GM12878 (cell line): Measurements from ENCODE around the gene GCNT1. TPM values are rescaled to one million over a fixed set of nuclear protein-coding genes. Genes with fewer than 3 reads are reported as not detected.

Experiments used
- ATAC-seq: fragments of 200-7000 bp; cut with Tn5 transposase; 3 replicates; pipeline ENCODE4 v1.9.1; 2020; ENCODE audit warnings: mild to moderate bottlenecking, moderate library complexity
- BruUV-seq: library from RNA; stranded (reverse); fragments of 400-500 nt; replicated peaks from 2 replicates; lab custom pipeline; 2021; lab: Mats Ljungman, UMichigan
- CTCF ChIA-PET: fragments of 300-600 bp; sonication (Branson Sonifier 250); formaldehyde crosslinking; extraction: SDS; loops from one replicate; lab custom pipeline; 2021; ENCODE audit warnings: inconsistent platforms; lab: Yijun Ruan, JAX
- POLR2A ChIA-PET: fragments of 350-600 bp; formaldehyde crosslinking; extraction: SDS; loops from one replicate; lab custom pipeline; 2021; ENCODE audit warnings: inconsistent platforms; lab: Charles Lee
- RAD21 ChIA-PET: fragments of 300-600 bp; sonication (Branson Sonifier 250); formaldehyde crosslinking; loops from one replicate; lab custom pipeline; 2023; ENCODE audit warnings: antibody characterized with exemption; ENCODE audit not compliant: unreplicated experiment; lab: Charles Lee
- SMC1A ChIA-PET: fragments of 300-600 bp; sonication (Branson Sonifier 250); formaldehyde crosslinking; loops from one replicate; lab custom pipeline; 2023; ENCODE audit not compliant: unreplicated experiment, uncharacterized antibody; lab: Charles Lee
- DNase-seq: peaks from one replicate; pipeline ENCODE4 v3.0.0-alpha.2; 2011; ENCODE audit warnings: low read depth, low spot score
- FAIRE-seq: peaks from 3 replicates; lab custom pipeline; 2011; peaks lifted over from hg19 to GRCh38; lab: Jason Lieb, UNC
- H2AFZ ChIP-seq: 2 replicates; pipeline ENCODE4 v1.6.0; 2011; ENCODE audit warnings: low read depth, low read length, control low read depth; ENCODE audit not compliant: control insufficient read depth
- H3K27ac ChIP-seq: 2 replicates; pipeline ENCODE4 v1.5.1; 2011; ENCODE audit warnings: control low read depth; ENCODE audit not compliant: control insufficient read depth, insufficient read depth
- H3K27me3 ChIP-seq, 2 experiments: replicated peaks in 1 of 2; 2 replicates each; pipeline versions ENCODE4 v1.6.0 to v1.6.1; 2011; ENCODE audit warnings: low read length in 1 of 2; ENCODE audit not compliant: control insufficient read depth in 2 of 2, insufficient read depth in 2 of 2
- H3K36me3 ChIP-seq, 2 experiments: 2 replicates each; pipeline ENCODE4 v1.5.1; 2011; ENCODE audit warnings: low read length in 1 of 2; ENCODE audit not compliant: control insufficient read depth in 2 of 2, insufficient read depth in 2 of 2
- H3K4me1 ChIP-seq: 2 replicates; pipeline ENCODE4 v1.6.1; 2011; ENCODE audit warnings: mild to moderate bottlenecking, low read length, moderate library complexity, mixed read lengths; ENCODE audit not compliant: control insufficient read depth, insufficient read depth
- H3K4me2 ChIP-seq: 2 replicates; pipeline ENCODE4 v1.6.0; 2011; ENCODE audit warnings: control low read depth; ENCODE audit not compliant: control insufficient read depth, insufficient read depth
- H3K4me3 ChIP-seq: fragments of 200-600 bp; sonication (generic); 2 replicates; pipeline ENCODE4 v1.5.1; 2016
- H3K79me2 ChIP-seq: 2 replicates; pipeline ENCODE4 v1.6.0; 2011; ENCODE audit warnings: low read length; ENCODE audit not compliant: control insufficient read depth, insufficient read depth
- H3K9ac ChIP-seq: 2 replicates; pipeline ENCODE4 v1.8.0; 2011; ENCODE audit warnings: low read length, control low read depth, mixed read lengths; ENCODE audit not compliant: control insufficient read depth, insufficient read depth
- H3K9me3 ChIP-seq: replicated peaks from 3 replicates; pipeline ENCODE4 v1.5.1; 2011; ENCODE audit warnings: mild to moderate bottlenecking, low read length; ENCODE audit not compliant: control insufficient read depth, insufficient read depth
- H4K20me1 ChIP-seq: 2 replicates; pipeline ENCODE4 v1.6.0; 2011; ENCODE audit not compliant: control insufficient read depth, insufficient read depth
- BHLHE40 ChIP-seq, 2 experiments: fragments of 450-650 bp in 1 of 2; IDR thresholded peaks; 2 replicates each; pipeline ENCODE4 v1.6.1; 2011 to 2017; ENCODE audit warnings: low read depth in 2 of 2, borderline replicate concordance in 1 of 2, improper control_type of control experiment in 1 of 2, low read length in 1 of 2, mild to moderate bottlenecking in 1 of 2
- CREB1 ChIP-seq: IDR thresholded peaks from 2 replicates; pipeline ENCODE4 v1.6.1; 2012; ENCODE audit warnings: low read depth, mild to moderate bottlenecking, inconsistent platforms
- GATAD2B ChIP-seq: fragments of 450-650 bp; conservative IDR thresholded peaks from 2 replicates; pipeline ENCODE4 v1.6.1; 2017; ENCODE audit warnings: low read depth, mild to moderate bottlenecking, moderate library complexity
- HDAC2 ChIP-seq: fragments of 200-600 bp; sonication (generic); IDR thresholded peaks from 2 replicates; pipeline ENCODE4 v1.6.1; 2017
- IKZF1 ChIP-seq: fragments of 450-650 bp; conservative IDR thresholded peaks from 2 replicates; pipeline ENCODE4 v1.6.1; 2017; ENCODE audit warnings: antibody characterized with exemption, mild to moderate bottlenecking
- IRF4 ChIP-seq: IDR thresholded peaks from 2 replicates; pipeline ENCODE4 v1.6.1; 2011; ENCODE audit warnings: low read depth, low read length
- MLLT1 ChIP-seq: fragments of 450-650 bp; IDR thresholded peaks from 2 replicates; pipeline ENCODE4 v1.6.1; 2016; ENCODE audit warnings: mild to moderate bottlenecking
- MTA2 ChIP-seq: fragments of 450-650 bp; IDR thresholded peaks from 2 replicates; pipeline ENCODE4 v1.6.1; 2016; ENCODE audit warnings: low read depth, mild to moderate bottlenecking, moderate library complexity
- MTA3 ChIP-seq: IDR thresholded peaks from 2 replicates; pipeline ENCODE4 v1.6.1; 2012; ENCODE audit warnings: low read length, inconsistent platforms, borderline replicate concordance
- PRDM15 ChIP-seq: fragments of 450-650 bp; formaldehyde crosslinking; IDR thresholded peaks from 2 replicates; pipeline ENCODE4 v1.4.0; 2020; ENCODE audit warnings: mild to moderate bottlenecking, moderate library complexity
- RAD21 ChIP-seq: IDR thresholded peaks from 2 replicates; pipeline ENCODE4 v1.6.1; 2011; ENCODE audit warnings: mild to moderate bottlenecking, low read depth, low read length, moderate library complexity; ENCODE audit not compliant: insufficient read depth
- RELB ChIP-seq: fragments of 450-650 bp; IDR thresholded peaks from 2 replicates; pipeline ENCODE4 v1.6.1; 2017; ENCODE audit warnings: low read depth, mild to moderate bottlenecking, moderate library complexity
- RUNX3 ChIP-seq: IDR thresholded peaks from 2 replicates; pipeline ENCODE4 v1.6.1; 2012; ENCODE audit warnings: low read length, inconsistent platforms
- WGBS: methylation state at CpG from one replicate; pipeline ENCODE4 v1.1.6; 2016; ENCODE audit warnings: low lambda C conversion rate; ENCODE audit not compliant: insufficient replicate concordance, insufficient coverage; ENCODE audit errors: missing lambda C conversion rate; 5-methylcytosine and 5-hydroxymethylcytosine counted together
- in situ Hi-C: fragments of 300-500 bp; cut with MboI; formaldehyde crosslinking; loops from 9 replicates; pipeline ENCODE4 v1.14.3; 2018; ENCODE audit warnings: mixed read lengths
- intact Hi-C: fragments of 100-400 bp; cut with micrococcal nuclease; formaldehyde crosslinking; loops from one replicate; pipeline ENCODE4 v1.14.2; 2022; ENCODE audit not compliant: unreplicated experiment
- polyA plus RNA-seq, 11 experiments: library from polyadenylated mRNA; depleted of rRNA in 4 of 11; unstranded in 6 of 11; stranded (reverse) in 5 of 11; fragments of >200 nt; fragmentation: Nextera tagmentation in 4 of 11; fragmentation: Illumina TruSeq in 1 of 11; extraction: Ambion mirVana in 4 of 11; extraction: Trizol in 1 of 11; gene quantifications; 1 replicate in 1 of 11; 2 replicates in 10 of 11; pipeline versions ENCODE4 v1.2.1 to v1.2.3, GENCODE V29; 2011 to 2016; ENCODE audit warnings: inconsistent platforms in 2 of 11, missing spikeins in 2 of 11, low read depth in 1 of 11
- total RNA-seq, 4 experiments: library from RNA; depleted of rRNA in 3 of 4; stranded (reverse); fragments of >200 nt in 3 of 4; fragmentation: Illumina TruSeq in 1 of 4; extraction: Trizol in 1 of 4; gene quantifications; 2 replicates each; pipeline versions ENCODE4 v1.2.1 to v1.2.3, GENCODE V29; 2013 to 2021

Gene GCNT1
- total and polyA plus RNA-seq, 10 of the 15 experiments (the other 5 are each of a cell fraction or from before 2014, with no cell fraction given) = 2.8 to 17.8 (median 7.1) TPM

- Histone ChIP-seq H2AFZ (no peak overlapping the region), H3K9ac (no peak overlapping the region), H3K4me2 (no peak overlapping the region), H3K27me3 (no peaks in the 10 kb centered on the region), H3K27ac (no peak overlapping the region), H4K20me1 (no peaks in the 10 kb centered on the region; the same call in 1 of the 2 replicates), H3K4me1 (0 out of 2 replicates have a peak, but pooled peaks cover 2% of the 10 kb centered on the region), H3K79me2 (no peaks in the 10 kb centered on the region), H3K9me3 (no peaks in the 10 kb centered on the region), H3K36me3 (no peaks in the 10 kb centered on the region), H3K4me3 (no peak overlapping the region)
- DNase-seq = no peak
- in situ Hi-C loops = no loop called here
- no TSS peak for BruUV-seq
- POLR2A ChIA-PET = no interaction called here
- SMC1A ChIA-PET = no interaction called here
- no peak for ATAC-seq
- intact Hi-C loops = no loop called here
- CTCF ChIA-PET = interaction anchor here (0.7 kb wide), 1 partner anchor 14 kb away, joined by 3 read pairs; no protein-coding TSS in a partner anchor
- no peak for FAIRE-seq
- RAD21 ChIA-PET = no interaction called here
- 63% methylated on average over 8 of the region's 8 CpGs for WGBS
- TF ChIP-seq BHLHE40 (IDR thresholded peaks at IDR 0.05; ENCODE audit: borderline replicate concordance in 1 of 2, low read depth in 2 of 2, low read length in 1 of 2) (no peak), MTA2 (no peak), MTA3 (no peak), CREB1 (no peak), RAD21 (no peak), RELB (no peak), RUNX3 (no peak), MLLT1 (no peak), IRF4 (no peak), HDAC2 (no peak), IKZF1 (no peak), PRDM15 (CRISPR knock-in tag) (no peak), GATAD2B (no peak)
These were observed 60.3 kb downstream of the GCNT1 start for GRCh38 chr9:76519075-76519835.
